Endothelial cell of umbilical vein (primary cell): ENCODE results near the gene RETREG2. TPM values are rescaled to one million over a fixed set of nuclear protein-coding genes. Genes with fewer than 3 reads are reported as not detected.

Experiments
- BruUV-seq: library from RNA; stranded (reverse); fragments of 400-500 nt; replicated peaks from 2 replicates; lab custom pipeline; 2021; lab: Mats Ljungman, UMichigan
- CTCF ChIA-PET: fragments of 300-600, 350-600 bp; sonication (Branson Sonifier 250); formaldehyde crosslinking; loops from one replicate; lab custom pipeline; 2021; ENCODE audit warnings: antibody characterized with exemption, inconsistent platforms; lab: Charles Lee
- POLR2A ChIA-PET: fragments of 300-600, 350-600 bp; sonication (Branson Sonifier 250); formaldehyde crosslinking; loops from one replicate; lab custom pipeline; 2021; ENCODE audit warnings: antibody characterized with exemption, inconsistent platforms; lab: Charles Lee
- DNase-seq: peaks from one replicate; pipeline ENCODE4 v3.0.0-alpha.2; 2011; ENCODE audit warnings: low read depth, low spot score
- FAIRE-seq: peaks from 2 replicates; lab custom pipeline; 2011; peaks lifted over from hg19 to GRCh38; lab: Jason Lieb, UNC
- H2AFZ ChIP-seq: 2 replicates; pipeline ENCODE4 v1.6.0; 2012; ENCODE audit warnings: low read depth, low read length, control low read depth, inconsistent platforms
- H3K27ac ChIP-seq: 2 replicates; pipeline ENCODE4 v1.5.1; 2011; ENCODE audit warnings: low read depth, mild to moderate bottlenecking, control low read depth, low read length, moderate library complexity; ENCODE audit not compliant: insufficient read depth
- H3K27me3 ChIP-seq, 2 experiments: 2 replicates each; pipeline versions ENCODE4 v1.6.0 to v1.6.1; 2011; ENCODE audit warnings: low read length in 2 of 2, mixed read lengths in 1 of 2; ENCODE audit not compliant: control insufficient read depth in 2 of 2, insufficient read depth in 2 of 2
- H3K36me3 ChIP-seq, 2 experiments: 2 replicates in 1 of 2; 3 replicates in 1 of 2; pipeline ENCODE4 v1.5.1; 2011; ENCODE audit warnings: low read length in 2 of 2, mild to moderate bottlenecking in 1 of 2, moderate library complexity in 1 of 2; ENCODE audit not compliant: control insufficient read depth in 2 of 2, insufficient read depth in 2 of 2; ENCODE audit errors: extremely low read depth in 1 of 2
- H3K4me1 ChIP-seq: 3 replicates; pipeline ENCODE4 v1.5.1; 2011; ENCODE audit warnings: mild to moderate bottlenecking, low read length; ENCODE audit not compliant: control insufficient read depth, insufficient read depth; ENCODE audit errors: extremely low read depth
- H3K4me2 ChIP-seq: 2 replicates; pipeline ENCODE4 v1.6.1; 2011; ENCODE audit warnings: low read length, control low read depth, mixed read lengths; ENCODE audit not compliant: insufficient read depth
- H3K4me3 ChIP-seq, 3 experiments: fragments of 200-600 bp in 1 of 3; sonication (generic), shearing (Covaris generic) in 1 of 3; replicated peaks in 1 of 3; 2 replicates each; pipeline ENCODE4 v1.5.1; 2011 to 2016; ENCODE audit warnings: control low read depth in 3 of 3, low read length in 3 of 3, mild to moderate bottlenecking in 2 of 3, inconsistent platforms in 1 of 3, low read depth in 1 of 3, moderate library complexity in 1 of 3; ENCODE audit not compliant: insufficient read depth in 1 of 3
- H3K79me2 ChIP-seq: 2 replicates; pipeline ENCODE4 v1.6.0; 2012; ENCODE audit warnings: low read length, inconsistent platforms; ENCODE audit not compliant: control insufficient read depth, insufficient read depth
- H3K9ac ChIP-seq: replicated peaks from 2 replicates; pipeline ENCODE3; 2011; ENCODE audit warnings: low read length, control low read depth; ENCODE audit not compliant: insufficient read depth; ENCODE audit errors: extremely low read depth
- H3K9me1 ChIP-seq: replicated peaks from 3 replicates; pipeline ENCODE4 v1.6.0; 2011; ENCODE audit warnings: mild to moderate bottlenecking, low read length; ENCODE audit not compliant: control insufficient read depth, insufficient read depth; ENCODE audit errors: extremely low read depth
- H3K9me3 ChIP-seq: replicated peaks from 2 replicates; pipeline ENCODE4 v1.5.1; 2012; ENCODE audit warnings: low read length, inconsistent platforms; ENCODE audit not compliant: control insufficient read depth, insufficient read depth
- H4K20me1 ChIP-seq: replicated peaks from 2 replicates; pipeline ENCODE3; 2011; ENCODE audit warnings: mild to moderate bottlenecking, low read length; ENCODE audit not compliant: control insufficient read depth, insufficient read depth; ENCODE audit errors: extremely low read depth
- EZH2 ChIP-seq: IDR thresholded peaks from 2 replicates; pipeline ENCODE4 v1.6.1; 2012; ENCODE audit warnings: borderline replicate concordance, low read depth, mild to moderate bottlenecking, moderate library complexity, low read length, inconsistent platforms; ENCODE audit not compliant: severe bottlenecking
- FOS ChIP-seq: IDR thresholded peaks from 2 replicates; pipeline ENCODE4 v1.6.1; 2011; ENCODE audit warnings: mild to moderate bottlenecking, low read length, moderate library complexity, borderline replicate concordance; ENCODE audit not compliant: insufficient read depth
- GATA2 ChIP-seq: IDR thresholded peaks from 2 replicates; pipeline ENCODE4 v1.7.0; 2011; ENCODE audit warnings: low read depth, mild to moderate bottlenecking, moderate library complexity, mixed read lengths, low read length; ENCODE audit not compliant: insufficient read length, insufficient read depth
- JUN ChIP-seq: IDR thresholded peaks from 2 replicates; pipeline ENCODE4 v1.6.1; 2011; ENCODE audit warnings: borderline replicate concordance, low read depth; ENCODE audit not compliant: insufficient read length, insufficient read depth
- MYC ChIP-seq: IDR thresholded peaks from one replicate; pipeline ENCODE4 v1.6.1; 2011; ENCODE audit warnings: mild to moderate bottlenecking, low read depth, low read length
- POLR2A ChIP-seq: IDR thresholded peaks from 2 replicates; pipeline ENCODE4 v1.6.1; 2012; ENCODE audit warnings: low read depth, mild to moderate bottlenecking, control low read depth, low read length
- POLR2AphosphoS5 ChIP-seq: IDR thresholded peaks from 2 replicates; pipeline ENCODE4 v1.6.1; 2012; ENCODE audit warnings: low read depth, mild to moderate bottlenecking, control low read depth, low read length, moderate library complexity; ENCODE audit not compliant: insufficient read depth
- dilution Hi-C: fragments of 300-500 bp; cut with MboI; formaldehyde crosslinking; loops from one replicate; pipeline ENCODE4 v1.15.0; 2019; ENCODE audit warnings: low sequenced_read_pairs; ENCODE audit not compliant: extremely low pct_ligation_motif_present
- intact Hi-C: fragments of 100-400 bp; cut with micrococcal nuclease; formaldehyde crosslinking; loops from one replicate; pipeline ENCODE4 v1.10.0; 2022
- polyA plus RNA-seq, 4 experiments: library from polyadenylated mRNA; depleted of rRNA in 3 of 4; stranded (reverse) in 3 of 4; unstranded in 1 of 4; fragments of >200 nt; gene quantifications; 2 replicates each; pipeline versions ENCODE4 v1.2.1 to v1.2.3, GENCODE V29; 2011 to 2012; ENCODE audit warnings: missing spikeins in 1 of 4
- total RNA-seq: library from RNA; stranded (reverse); gene quantifications from 2 replicates; pipeline ENCODE4 v1.2.3, GENCODE V29; 2021
- TF ChIP-seq, protein P1 (sequence below), 2 donors: IDR thresholded peaks; 1 replicate in 1 of 2; 2 replicates in 1 of 2; pipeline ENCODE4 v1.5.1; 2011; ENCODE audit warnings: low read length in 2 of 2, mild to moderate bottlenecking in 2 of 2, moderate library complexity in 2 of 2, control low read depth in 1 of 2, inconsistent platforms in 1 of 2, low read depth in 1 of 2; ENCODE audit not compliant: insufficient read depth in 1 of 2; ENCODE audit errors: extremely low read depth in 1 of 2
- TF ChIP-seq, protein P2 (sequence below): IDR thresholded peaks from 2 replicates; pipeline ENCODE4 v1.6.1; 2011; ENCODE audit not compliant: insufficient read depth, insufficient read length

Gene RETREG2
- total and polyA plus RNA-seq, 2 donors (not counting 3 experiments of a cell fraction or from before 2014, with no cell fraction given), result 59.5 to 76.1 TPM

DNA sequence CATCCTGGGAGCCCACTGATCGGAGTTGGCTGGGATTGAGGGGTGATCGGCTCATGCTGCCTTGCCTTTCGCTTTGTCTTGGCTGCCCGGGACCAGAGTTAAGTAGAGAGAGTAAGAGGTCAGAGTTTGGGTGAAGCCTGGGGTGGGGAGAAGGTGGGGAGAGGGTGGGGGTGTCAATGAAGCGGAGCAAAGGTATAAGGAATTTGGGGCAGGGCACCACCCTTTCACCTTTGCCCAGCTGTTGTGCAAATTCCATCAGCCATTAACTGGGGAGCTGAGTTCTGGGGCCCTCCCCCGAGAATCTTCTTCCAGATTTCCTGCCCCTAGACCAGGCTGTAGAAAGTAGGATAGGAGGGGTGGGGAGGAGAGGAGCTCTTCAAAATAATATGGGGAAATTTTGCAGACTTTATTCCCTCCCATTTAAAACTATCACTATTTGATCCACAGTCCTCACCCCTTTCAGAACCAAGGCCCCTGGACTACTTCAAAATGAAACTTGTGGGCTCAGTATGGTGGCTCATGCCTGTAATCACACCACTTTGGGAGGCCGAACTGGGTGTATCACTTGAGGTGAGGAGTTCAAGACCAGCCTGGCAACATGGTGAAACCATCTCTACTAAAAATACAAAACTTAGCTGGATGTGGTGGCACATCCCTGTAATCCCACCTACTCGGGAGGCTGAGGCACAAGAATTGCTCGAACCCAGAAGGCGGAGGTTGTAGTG is 8.0 kb upstream of the RETREG2 start, which contains the start of gene SLC23A3:
Gene SLC23A3, minus strand, starts transcription at position 100 of the 725 bp plus-strand sequence. Its CDS starts 45 bp downstream, at position 55.
- ChIA-PET CTCF (interaction anchor here (0.8 to 5.2 kb wide), 11 partner anchors 11 to 183 kb away, joined by 3 to 32 read pairs (median 8); partner anchors contain the start of genes ANKZF1, ATG9A and ZFAND2B), POLR2A (no interaction called here)
- TF ChIP-seq EZH2, result no peak
- TF ChIP-seq, protein P1, sequence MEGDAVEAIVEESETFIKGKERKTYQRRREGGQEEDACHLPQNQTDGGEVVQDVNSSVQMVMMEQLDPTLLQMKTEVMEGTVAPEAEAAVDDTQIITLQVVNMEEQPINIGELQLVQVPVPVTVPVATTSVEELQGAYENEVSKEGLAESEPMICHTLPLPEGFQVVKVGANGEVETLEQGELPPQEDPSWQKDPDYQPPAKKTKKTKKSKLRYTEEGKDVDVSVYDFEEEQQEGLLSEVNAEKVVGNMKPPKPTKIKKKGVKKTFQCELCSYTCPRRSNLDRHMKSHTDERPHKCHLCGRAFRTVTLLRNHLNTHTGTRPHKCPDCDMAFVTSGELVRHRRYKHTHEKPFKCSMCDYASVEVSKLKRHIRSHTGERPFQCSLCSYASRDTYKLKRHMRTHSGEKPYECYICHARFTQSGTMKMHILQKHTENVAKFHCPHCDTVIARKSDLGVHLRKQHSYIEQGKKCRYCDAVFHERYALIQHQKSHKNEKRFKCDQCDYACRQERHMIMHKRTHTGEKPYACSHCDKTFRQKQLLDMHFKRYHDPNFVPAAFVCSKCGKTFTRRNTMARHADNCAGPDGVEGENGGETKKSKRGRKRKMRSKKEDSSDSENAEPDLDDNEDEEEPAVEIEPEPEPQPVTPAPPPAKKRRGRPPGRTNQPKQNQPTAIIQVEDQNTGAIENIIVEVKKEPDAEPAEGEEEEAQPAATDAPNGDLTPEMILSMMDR (IDR thresholded peaks at IDR 0.05; ENCODE audit: extremely low read depth in 1 of 2, insufficient read depth in 1 of 2, low read depth in 1 of 2, low read length in 2 of 2), result no peak
- TF ChIP-seq FOS, result no peak
- TF ChIP-seq POLR2AphosphoS5, result no peak
- TF ChIP-seq, protein P2, sequence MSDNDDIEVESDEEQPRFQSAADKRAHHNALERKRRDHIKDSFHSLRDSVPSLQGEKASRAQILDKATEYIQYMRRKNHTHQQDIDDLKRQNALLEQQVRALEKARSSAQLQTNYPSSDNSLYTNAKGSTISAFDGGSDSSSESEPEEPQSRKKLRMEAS, result no peak
- TF ChIP-seq MYC, result no peak
- no peak for TF ChIP-seq JUN
- no peak for TF ChIP-seq POLR2A
- TF ChIP-seq GATA2, result no peak
- peaks cover 3% of the 10 kb centered on the region for H4K20me1 ChIP-seq
- H3K79me2 ChIP-seq, result no peaks in the 10 kb centered on the region
- peaks cover 0 to 19% of the 10 kb centered on the region in 2 experiments for H3K36me3 ChIP-seq
- FAIRE-seq (no peak), DNase-seq (no peak)
- no peaks in the 10 kb centered on the region for H3K27me3 ChIP-seq
- H3K9me1 ChIP-seq, result no peaks in the 10 kb centered on the region
- intact Hi-C loops (no loop called here), dilution Hi-C loops (no loop called here)
- no peaks in the 10 kb centered on the region for H3K4me1 ChIP-seq
- H3K4me2 ChIP-seq, result no peak within 1 kb of the TSS
- H3K27ac ChIP-seq, result no peak within 1 kb of the TSS
- no peak within 1 kb of the TSS for H2AFZ ChIP-seq
- no peaks in the 10 kb centered on the region for H3K9me3 ChIP-seq
- H3K4me3 ChIP-seq, result no peak within 1 kb of the TSS
- no TSS peak for BruUV-seq
- no peak within 1 kb of the TSS for H3K9ac ChIP-seq
